Mesothelial cell of epicardium (in vitro differentiated cells): ENCODE results near the gene ARHGAP8. TPM values are rescaled to one million over a fixed set of nuclear protein-coding genes. Genes with fewer than 3 reads are reported as not detected.
A peak's percentile ranks its signal among the peaks of the same experiment; 100 is the strongest.

Experiments used
- DNase-seq, 2 experiments: peaks; one replicate each; pipeline ENCODE4 v3.0.0; 2021; ENCODE audit warnings: low spot score in 2 of 2; ENCODE audit not compliant: unreplicated experiment in 2 of 2
- H3K27ac Mint-ChIP-seq: 2 replicates; pipeline ENCODE4 v1.8.0; 2021; ENCODE audit warnings: mixed read lengths
- H3K27me3 Mint-ChIP-seq: 2 replicates; pipeline ENCODE4 v1.8.0; 2021; ENCODE audit warnings: low read depth, mixed read lengths
- H3K36me3 Mint-ChIP-seq: 2 replicates; pipeline ENCODE4 v1.8.0; 2021; ENCODE audit warnings: mixed read lengths
- H3K4me1 Mint-ChIP-seq: 2 replicates; pipeline ENCODE4 v1.8.0; 2021; ENCODE audit warnings: mixed read lengths
- H3K4me3 Mint-ChIP-seq: 2 replicates; pipeline ENCODE4 v1.8.0; 2021; ENCODE audit warnings: mild to moderate bottlenecking, moderate library complexity, mixed read lengths
- H3K9me3 Mint-ChIP-seq: 2 replicates; pipeline ENCODE4 v1.8.0; 2021; ENCODE audit warnings: mixed read lengths
- total RNA-seq: library from RNA; stranded (reverse); gene quantifications from 3 replicates; pipeline ENCODE4 v1.2.1, GENCODE V29; 2021
- TF ChIP-seq, protein P1 (sequence below): fragments of 200-600 bp; sonication (generic); IDR thresholded peaks from one replicate; pipeline ENCODE4 v1.5.0; 2021; ENCODE audit warnings: antibody characterized with exemption; ENCODE audit not compliant: unreplicated experiment

Gene ARHGAP8
- 161 to 172 TPM (median 166 TPM) in 3 replicates for total RNA-seq

DNA sequence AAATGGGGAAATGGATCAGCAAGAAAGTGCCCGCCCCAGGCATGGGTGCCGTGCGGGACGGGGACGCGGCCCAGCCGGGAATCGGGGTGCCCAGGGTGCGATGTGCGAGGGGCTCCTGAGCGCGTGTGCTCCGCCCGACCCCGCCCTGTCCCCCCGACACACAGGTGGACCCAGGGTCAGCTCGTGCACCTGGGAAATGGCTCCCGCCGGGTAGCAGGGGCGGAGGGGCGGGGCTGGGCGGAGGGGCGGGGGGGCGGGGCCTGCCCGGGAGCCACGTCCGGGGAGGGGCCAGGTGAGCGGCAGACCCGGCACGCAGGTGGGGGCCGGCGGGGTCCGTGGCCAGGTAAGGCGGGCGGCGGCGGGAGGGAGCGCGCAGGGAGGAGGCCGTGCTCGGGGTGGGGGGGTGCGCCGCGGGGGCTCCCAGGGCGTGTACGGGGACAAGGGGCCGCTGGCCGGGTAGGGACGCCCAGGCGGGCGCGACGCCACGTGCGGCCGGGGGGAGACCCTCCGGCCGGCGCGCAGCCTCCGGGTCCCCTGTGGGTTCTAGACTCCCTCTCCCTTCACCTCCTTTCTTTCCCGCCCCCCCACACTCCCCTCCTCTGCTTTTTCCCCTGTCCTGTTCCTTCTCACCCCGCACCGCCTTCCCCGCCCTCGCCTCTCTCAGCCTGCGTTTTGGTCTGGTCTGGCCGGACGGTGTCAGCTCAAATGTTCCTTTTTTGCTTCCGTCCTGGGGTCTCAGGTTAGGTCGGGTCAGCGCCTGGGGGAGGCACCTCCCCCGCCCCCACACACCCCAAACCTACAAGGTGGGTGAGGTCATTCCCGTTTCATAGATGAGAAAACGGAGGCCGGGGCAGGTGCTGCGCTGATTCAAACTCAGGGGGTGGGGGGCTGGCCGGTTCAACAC lies at the start of gene ARHGAP8:
TSS of gene ARHGAP8 (plus strand) at position 291 of the 904 bp plus-strand sequence. CDS start 33,953 bp downstream, outside the sequence.
- peaks cover 45% of the 10 kb centered on the region for H3K4me1 Mint-ChIP-seq
- H3K9me3 Mint-ChIP-seq: no peaks in the 10 kb centered on the region
- TF ChIP-seq, protein P1, sequence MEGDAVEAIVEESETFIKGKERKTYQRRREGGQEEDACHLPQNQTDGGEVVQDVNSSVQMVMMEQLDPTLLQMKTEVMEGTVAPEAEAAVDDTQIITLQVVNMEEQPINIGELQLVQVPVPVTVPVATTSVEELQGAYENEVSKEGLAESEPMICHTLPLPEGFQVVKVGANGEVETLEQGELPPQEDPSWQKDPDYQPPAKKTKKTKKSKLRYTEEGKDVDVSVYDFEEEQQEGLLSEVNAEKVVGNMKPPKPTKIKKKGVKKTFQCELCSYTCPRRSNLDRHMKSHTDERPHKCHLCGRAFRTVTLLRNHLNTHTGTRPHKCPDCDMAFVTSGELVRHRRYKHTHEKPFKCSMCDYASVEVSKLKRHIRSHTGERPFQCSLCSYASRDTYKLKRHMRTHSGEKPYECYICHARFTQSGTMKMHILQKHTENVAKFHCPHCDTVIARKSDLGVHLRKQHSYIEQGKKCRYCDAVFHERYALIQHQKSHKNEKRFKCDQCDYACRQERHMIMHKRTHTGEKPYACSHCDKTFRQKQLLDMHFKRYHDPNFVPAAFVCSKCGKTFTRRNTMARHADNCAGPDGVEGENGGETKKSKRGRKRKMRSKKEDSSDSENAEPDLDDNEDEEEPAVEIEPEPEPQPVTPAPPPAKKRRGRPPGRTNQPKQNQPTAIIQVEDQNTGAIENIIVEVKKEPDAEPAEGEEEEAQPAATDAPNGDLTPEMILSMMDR: no peak
- no peak for DNase-seq
- no peaks in the 10 kb centered on the region for H3K36me3 Mint-ChIP-seq
- H3K4me3 Mint-ChIP-seq: peak within 1 kb of the TSS; percentile 83
- H3K27ac Mint-ChIP-seq: peak within 1 kb of the TSS; percentile 100
- no peaks in the 10 kb centered on the region for H3K27me3 Mint-ChIP-seq

DNA sequence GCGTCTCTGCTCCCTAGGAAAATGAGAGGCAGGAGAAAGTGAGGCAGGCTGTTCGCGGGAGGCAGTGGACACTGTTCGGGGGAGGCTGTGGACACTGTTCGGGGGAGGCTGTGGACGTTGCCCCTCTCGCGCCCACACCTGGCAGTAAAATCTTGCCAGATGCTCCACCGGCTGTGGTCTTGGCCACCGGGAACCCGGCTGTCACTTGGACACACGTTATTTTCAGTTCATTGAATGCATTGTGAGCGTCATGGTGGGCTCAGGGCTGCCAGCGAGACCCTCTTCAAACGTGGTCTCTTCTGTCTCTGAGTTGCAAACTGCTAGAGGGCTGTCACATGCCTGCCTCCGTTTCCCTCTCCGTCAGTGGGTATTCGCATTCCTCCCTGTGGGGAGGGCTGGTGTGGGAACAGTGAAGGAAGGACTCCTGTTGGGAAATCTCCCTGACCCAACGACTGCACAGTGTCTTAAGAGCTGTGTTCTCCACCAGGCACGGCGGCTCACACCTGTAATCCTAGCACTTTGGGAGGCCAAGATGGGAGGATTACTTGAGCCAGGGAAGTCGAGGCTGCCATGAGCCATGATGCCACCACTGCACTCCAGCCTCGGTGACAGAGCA lies 49.0 kb upstream of the ARHGAP8 start:
- Mint-ChIP-seq H3K27me3 (no peaks in the 10 kb centered on the region), H3K4me1 (peaks cover 42% of the 10 kb centered on the region), H3K9me3 (no peaks in the 10 kb centered on the region), H3K36me3 (peaks cover 3% of the 10 kb centered on the region), H3K27ac (peak overlapping the region; percentile 93), H3K4me3 (peak overlapping the region; percentile 81)
- TF ChIP-seq, protein P1: no peak
- DNase-seq: no peak

- Mint-ChIP-seq H3K27me3 (no peaks in the 10 kb centered on the region), H3K9me3 (no peaks in the 10 kb centered on the region), H3K4me3 (peak overlapping the region; percentile 81), H3K27ac (no peak overlapping the region), H3K4me1 (peaks cover 34% of the 10 kb centered on the region), H3K36me3 (peaks cover 3% of the 10 kb centered on the region)
- DNase-seq: no peak
- TF ChIP-seq, protein P1: no peak
Measured at GRCh38 chr22:44704159-44705021, 48.0 kb upstream of the ARHGAP8 start.

DNA sequence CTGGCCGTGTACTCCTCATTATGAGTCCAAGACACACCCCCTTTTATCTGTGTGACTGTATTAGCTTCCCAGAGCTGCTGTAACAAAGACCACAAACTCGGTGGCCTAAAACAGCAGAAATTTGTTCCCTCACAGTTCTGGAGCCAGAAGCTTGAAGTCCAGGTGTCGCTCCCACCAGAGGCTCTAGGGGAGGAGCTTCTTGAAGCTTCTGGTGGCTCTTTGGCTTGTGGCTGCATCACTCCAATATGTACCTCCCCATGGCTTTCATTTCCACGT lies 47.4 kb upstream of the ARHGAP8 start:
- Mint-ChIP-seq H3K4me3 (no peak overlapping the region), H3K9me3 (no peaks in the 10 kb centered on the region)

GRCh38 chr22:44706488-44706887 lies 45.9 kb upstream of the ARHGAP8 start:
- Mint-ChIP-seq H3K36me3 (peaks cover 3% of the 10 kb centered on the region), H3K4me1 (peaks cover 42% of the 10 kb centered on the region), H3K27me3 (no peaks in the 10 kb centered on the region), H3K27ac (no peak overlapping the region), H3K4me3 (no peak overlapping the region), H3K9me3 (no peaks in the 10 kb centered on the region)
- TF ChIP-seq, protein P1: no peak
- DNase-seq: no peak

More for the DNA sequence above, 47.4 kb upstream of the ARHGAP8 start:
- DNase-seq: no peak
- Mint-ChIP-seq H3K4me1 (peaks cover 32% of the 10 kb centered on the region), H3K36me3 (peaks cover 3% of the 10 kb centered on the region), H3K27ac (no peak overlapping the region), H3K27me3 (no peaks in the 10 kb centered on the region)
- TF ChIP-seq, protein P1: no peak
